Activated B cell treated with CpG ODN at 0.5 μM for 24 hours (primary cell): ENCODE results near the gene SSPN. TPM values are rescaled to one million over a fixed set of nuclear protein-coding genes. Genes with fewer than 3 reads are reported as not detected.
A peak's percentile ranks its signal among the peaks of the same experiment; 100 is the strongest.

Experiments
- ATAC-seq: fragments of 200-7000 bp; cut with Tn5 transposase; one replicate; pipeline ENCODE4 v1.10.0; 2021; ENCODE audit warnings: low read depth, mild to moderate bottlenecking, moderate library complexity
- CTCF ChIA-PET: fragments of 350-600 bp; sonication (Branson Sonifier 250); formaldehyde crosslinking; loops from one replicate; lab custom pipeline; 2021; ENCODE audit warnings: antibody characterized with exemption; lab: Charles Lee
- POLR2A ChIA-PET: fragments of 350-600 bp; sonication (Branson Sonifier 250); formaldehyde crosslinking; loops from one replicate; lab custom pipeline; 2021; ENCODE audit warnings: antibody characterized with exemption; lab: Charles Lee
- DNase-seq: peaks from one replicate; pipeline ENCODE4 v3.0.0; 2022
- H3K27ac Mint-ChIP-seq: one replicate; pipeline ENCODE4 v1.8.0; 2020; ENCODE audit warnings: mixed read lengths
- H3K27me3 Mint-ChIP-seq: one replicate; pipeline ENCODE4 v1.8.0; 2021; ENCODE audit warnings: mixed read lengths
- H3K36me3 Mint-ChIP-seq: one replicate; pipeline ENCODE4 v1.8.0; 2021; ENCODE audit warnings: low read depth, mixed read lengths
- H3K4me1 Mint-ChIP-seq: one replicate; pipeline ENCODE4 v1.8.0; 2021; ENCODE audit warnings: mixed read lengths
- H3K4me3 Mint-ChIP-seq: one replicate; pipeline ENCODE4 v1.8.0; 2020; ENCODE audit warnings: mild to moderate bottlenecking, mixed read lengths
- H3K9me3 Mint-ChIP-seq: one replicate; pipeline ENCODE4 v1.8.0; 2020; ENCODE audit warnings: mixed read lengths
- intact Hi-C: fragments of 100-400 bp; cut with micrococcal nuclease; formaldehyde crosslinking; loops from one replicate; pipeline ENCODE4 v1.15.1; 2024
- total RNA-seq: library from RNA; stranded (reverse); gene quantifications from 2 replicates; pipeline ENCODE4 v1.2.3, GENCODE V29; 2022
- TF ChIP-seq, protein P1 (sequence below): fragments of 200-600 bp; IDR thresholded peaks from one replicate; pipeline ENCODE4 v1.8.0; 2022; ENCODE audit warnings: antibody characterized with exemption, mild to moderate bottlenecking

Gene SSPN
- total RNA-seq, 1 donor from 2014 or later = 3.0 TPM

- ChIA-PET CTCF (no interaction called here), POLR2A (interaction anchor here (1.2 to 3.2 kb wide), 5 partner anchors 20 to 174 kb away, joined by 4 to 26 read pairs (median 12); partner anchors contain the start of gene SSPN)
- TF ChIP-seq, protein P1, sequence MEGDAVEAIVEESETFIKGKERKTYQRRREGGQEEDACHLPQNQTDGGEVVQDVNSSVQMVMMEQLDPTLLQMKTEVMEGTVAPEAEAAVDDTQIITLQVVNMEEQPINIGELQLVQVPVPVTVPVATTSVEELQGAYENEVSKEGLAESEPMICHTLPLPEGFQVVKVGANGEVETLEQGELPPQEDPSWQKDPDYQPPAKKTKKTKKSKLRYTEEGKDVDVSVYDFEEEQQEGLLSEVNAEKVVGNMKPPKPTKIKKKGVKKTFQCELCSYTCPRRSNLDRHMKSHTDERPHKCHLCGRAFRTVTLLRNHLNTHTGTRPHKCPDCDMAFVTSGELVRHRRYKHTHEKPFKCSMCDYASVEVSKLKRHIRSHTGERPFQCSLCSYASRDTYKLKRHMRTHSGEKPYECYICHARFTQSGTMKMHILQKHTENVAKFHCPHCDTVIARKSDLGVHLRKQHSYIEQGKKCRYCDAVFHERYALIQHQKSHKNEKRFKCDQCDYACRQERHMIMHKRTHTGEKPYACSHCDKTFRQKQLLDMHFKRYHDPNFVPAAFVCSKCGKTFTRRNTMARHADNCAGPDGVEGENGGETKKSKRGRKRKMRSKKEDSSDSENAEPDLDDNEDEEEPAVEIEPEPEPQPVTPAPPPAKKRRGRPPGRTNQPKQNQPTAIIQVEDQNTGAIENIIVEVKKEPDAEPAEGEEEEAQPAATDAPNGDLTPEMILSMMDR = no peak
- H3K4me1 Mint-ChIP-seq = peaks cover 26% of the 10 kb centered on the region
- no peak overlapping the region for H3K27ac Mint-ChIP-seq
- H3K27me3 Mint-ChIP-seq = no peaks in the 10 kb centered on the region
- H3K36me3 Mint-ChIP-seq = no peaks in the 10 kb centered on the region
- intact Hi-C loops = loop anchor here (5.0 kb wide), 1 partner anchor 640 kb away; the partner anchor contains the start of genes FGFR1OP2 and INTS13
- no peaks in the 10 kb centered on the region for H3K9me3 Mint-ChIP-seq
- H3K4me3 Mint-ChIP-seq = no peak overlapping the region
- DNase-seq (no peak), ATAC-seq (no peak)
These were observed 102.2 kb downstream of the SSPN start for GRCh38 chr12:26297396-26298070.

DNA sequence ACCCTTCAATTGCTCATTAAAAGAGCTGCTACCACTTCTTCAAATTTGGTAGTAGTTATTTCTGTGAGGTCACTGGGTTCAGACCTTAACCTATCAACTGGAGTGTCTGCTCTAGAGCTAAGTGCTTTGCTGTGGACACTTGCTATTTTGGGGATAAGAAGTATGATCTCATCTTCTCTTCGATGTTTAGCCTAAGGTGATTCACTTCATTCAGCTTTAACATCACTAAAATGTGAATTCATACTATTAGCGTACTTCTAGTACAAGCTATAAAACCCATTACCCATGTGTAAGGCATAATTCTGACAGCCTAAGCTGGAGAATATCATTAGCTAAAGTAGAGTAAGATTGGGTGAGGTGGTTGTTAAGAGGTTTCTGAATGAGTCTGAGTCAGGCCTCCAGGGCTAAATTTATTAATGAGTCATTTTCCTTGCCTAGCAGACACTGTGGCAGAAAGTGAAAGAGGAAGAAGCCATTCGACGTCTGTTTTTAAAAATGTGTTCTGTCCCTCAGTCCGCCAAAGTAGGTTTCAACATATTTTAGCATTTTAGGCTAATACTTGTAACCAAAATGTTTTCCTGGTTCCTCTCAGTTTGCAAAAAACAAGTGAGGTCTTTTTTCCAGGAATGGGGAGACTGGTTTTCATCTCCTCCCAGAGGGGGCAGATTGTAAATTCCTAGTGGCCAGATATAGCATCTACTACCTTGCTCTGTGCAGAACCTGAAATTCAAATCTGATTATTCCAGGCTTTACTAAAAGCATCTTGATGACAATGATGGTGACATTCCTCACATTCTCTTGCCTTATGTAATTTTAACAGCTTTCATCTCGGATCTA lies 103.6 kb downstream of the SSPN start:
- H3K27ac Mint-ChIP-seq = peak overlapping the region; percentile 80
- H3K9me3 Mint-ChIP-seq = no peaks in the 10 kb centered on the region
- no peaks in the 10 kb centered on the region for H3K27me3 Mint-ChIP-seq
- CTCF ChIA-PET = interaction anchor here (1.0 kb wide), 1 partner anchor 177 kb away, joined by 3 read pairs; no protein-coding TSS in a partner anchor
- no peaks in the 10 kb centered on the region for H3K36me3 Mint-ChIP-seq
- peaks cover 34% of the 10 kb centered on the region for H3K4me1 Mint-ChIP-seq
- ATAC-seq = peak; percentile 98
- intact Hi-C loops = loop anchor here (1.0 to 5.0 kb wide), 7 partner anchors 19 to 638 kb away; partner anchors contain the start of genes FGFR1OP2 and INTS13
- no peak for DNase-seq
- H3K4me3 Mint-ChIP-seq = peak overlapping the region; percentile 63
- TF ChIP-seq, protein P1 = no peak
- POLR2A ChIA-PET = interaction anchor here (0.7 to 3.2 kb wide), 12 partner anchors 19 to 181 kb away, joined by 3 to 26 read pairs (median 4); partner anchors contain the start of genes BHLHE41 and SSPN

- Mint-ChIP-seq H3K4me1 (peaks cover 34% of the 10 kb centered on the region), H3K4me3 (peak overlapping the region; percentile 63), H3K36me3 (no peaks in the 10 kb centered on the region), H3K27ac (peak overlapping the region; percentile 80), H3K9me3 (no peaks in the 10 kb centered on the region), H3K27me3 (no peaks in the 10 kb centered on the region)
- ATAC-seq (no peak), DNase-seq (no peak)
- TF ChIP-seq, protein P1 = no peak
- intact Hi-C loops = loop anchor here (1.0 to 5.0 kb wide), 7 partner anchors 19 to 638 kb away; partner anchors contain the start of genes FGFR1OP2 and INTS13
- ChIA-PET CTCF (no interaction called here), POLR2A (interaction anchor here (3.2 kb wide), 1 partner anchor 18 kb away, joined by 26 read pairs; no protein-coding TSS in a partner anchor)
These were observed 104.4 kb downstream of the SSPN start for GRCh38 chr12:26299751-26300150.

Other genes with a start within 250 kb of the SSPN start
- 0.58 and 0.59 TPM in 2 replicates for gene RASSF8, start 236.9 kb upstream of the SSPN start, total RNA-seq
- 34.5 and 40.5 TPM in 2 replicates for gene BHLHE41, start 70.5 kb upstream of the SSPN start, total RNA-seq